Astrocyte (in vitro differentiated cells and primary cell): ENCODE results near the gene DNLZ. TPM values are rescaled to one million over a fixed set of nuclear protein-coding genes. Genes with fewer than 3 reads are reported as not detected.

Experiments used
- DNase-seq: peaks from one replicate; pipeline ENCODE4 v3.0.0-alpha.2; 2010; ENCODE audit warnings: low read depth
- FAIRE-seq: peaks from 2 replicates; lab custom pipeline; 2011; peaks lifted over from hg19 to GRCh38; lab: Jason Lieb, UNC
- H2AFZ ChIP-seq: 2 replicates; pipeline ENCODE4 v1.6.0; 2012; ENCODE audit warnings: low read depth, low read length, inconsistent platforms
- H3K27ac ChIP-seq: 2 replicates; pipeline ENCODE4 v1.5.1; 2011; ENCODE audit warnings: low read depth, low read length, inconsistent platforms
- H3K27me3 ChIP-seq: 2 replicates; pipeline ENCODE4 v1.6.0; 2011; ENCODE audit warnings: low read length, inconsistent platforms; ENCODE audit not compliant: insufficient read depth
- H3K36me3 ChIP-seq: 2 replicates; pipeline ENCODE4 v1.5.1; 2011; ENCODE audit warnings: low read length, inconsistent platforms; ENCODE audit not compliant: insufficient read depth
- H3K4me1 ChIP-seq: 2 replicates; pipeline ENCODE4 v1.5.1; 2011; ENCODE audit warnings: low read length, inconsistent platforms; ENCODE audit not compliant: insufficient read depth
- H3K4me2 ChIP-seq: 2 replicates; pipeline ENCODE4 v1.6.0; 2012; ENCODE audit warnings: low read length, inconsistent platforms
- H3K4me3 ChIP-seq: 2 replicates; pipeline ENCODE4 v1.5.1; 2011; ENCODE audit warnings: low read depth, mild to moderate bottlenecking, low read length, inconsistent platforms; ENCODE audit not compliant: insufficient read depth
- H3K79me2 ChIP-seq: 2 replicates; pipeline ENCODE4 v1.6.0; 2012; ENCODE audit warnings: mild to moderate bottlenecking, low read length, inconsistent platforms; ENCODE audit not compliant: insufficient read depth
- H3K9ac ChIP-seq: 2 replicates; pipeline ENCODE4 v1.6.0; 2012; ENCODE audit warnings: mild to moderate bottlenecking, low read length, inconsistent platforms
- H3K9me3 ChIP-seq: 2 replicates; pipeline ENCODE4 v1.5.1; 2012; ENCODE audit warnings: low read depth, mild to moderate bottlenecking, low read length, inconsistent platforms; ENCODE audit not compliant: insufficient read depth
- H4K20me1 ChIP-seq: 2 replicates; pipeline ENCODE4 v1.6.0; 2012; ENCODE audit warnings: low read length, inconsistent platforms; ENCODE audit not compliant: insufficient read depth
- H3K27ac Mint-ChIP-seq: one replicate; pipeline ENCODE4 v1.8.0; 2021; ENCODE audit warnings: mild to moderate bottlenecking, mixed read lengths; ENCODE audit not compliant: unreplicated experiment
- H3K27me3 Mint-ChIP-seq: one replicate; pipeline ENCODE4 v1.8.0; 2021; ENCODE audit warnings: low read depth, mixed read lengths; ENCODE audit not compliant: unreplicated experiment
- H3K36me3 Mint-ChIP-seq: one replicate; pipeline ENCODE4 v1.8.0; 2021; ENCODE audit warnings: low read depth, mixed read lengths; ENCODE audit not compliant: unreplicated experiment
- H3K4me1 Mint-ChIP-seq: one replicate; pipeline ENCODE4 v1.8.0; 2021; ENCODE audit warnings: low read depth, mixed read lengths; ENCODE audit not compliant: unreplicated experiment
- H3K4me3 Mint-ChIP-seq: one replicate; pipeline ENCODE4 v1.8.0; 2021; ENCODE audit warnings: mild to moderate bottlenecking, moderate library complexity, mixed read lengths; ENCODE audit not compliant: unreplicated experiment
- H3K9me3 Mint-ChIP-seq: one replicate; pipeline ENCODE4 v1.8.0; 2021; ENCODE audit warnings: mild to moderate bottlenecking, mixed read lengths; ENCODE audit not compliant: unreplicated experiment
- EZH2 ChIP-seq: IDR thresholded peaks from 2 replicates; pipeline ENCODE4 v1.6.1; 2012; ENCODE audit warnings: mild to moderate bottlenecking, low read length, inconsistent platforms; ENCODE audit not compliant: insufficient read depth
- total RNA-seq: library from RNA; stranded (reverse); gene quantifications from 2 replicates; pipeline ENCODE4 v1.2.1, GENCODE V29; 2021
- TF ChIP-seq, protein P1 (sequence below): IDR thresholded peaks from 2 replicates; pipeline ENCODE4 v1.5.1; 2011; ENCODE audit warnings: low read depth, mild to moderate bottlenecking, inconsistent platforms, low read length, moderate library complexity; ENCODE audit not compliant: insufficient read depth

Gene DNLZ
- total RNA-seq, 1 donor from 2014 or later = 17.4 TPM

DNA sequence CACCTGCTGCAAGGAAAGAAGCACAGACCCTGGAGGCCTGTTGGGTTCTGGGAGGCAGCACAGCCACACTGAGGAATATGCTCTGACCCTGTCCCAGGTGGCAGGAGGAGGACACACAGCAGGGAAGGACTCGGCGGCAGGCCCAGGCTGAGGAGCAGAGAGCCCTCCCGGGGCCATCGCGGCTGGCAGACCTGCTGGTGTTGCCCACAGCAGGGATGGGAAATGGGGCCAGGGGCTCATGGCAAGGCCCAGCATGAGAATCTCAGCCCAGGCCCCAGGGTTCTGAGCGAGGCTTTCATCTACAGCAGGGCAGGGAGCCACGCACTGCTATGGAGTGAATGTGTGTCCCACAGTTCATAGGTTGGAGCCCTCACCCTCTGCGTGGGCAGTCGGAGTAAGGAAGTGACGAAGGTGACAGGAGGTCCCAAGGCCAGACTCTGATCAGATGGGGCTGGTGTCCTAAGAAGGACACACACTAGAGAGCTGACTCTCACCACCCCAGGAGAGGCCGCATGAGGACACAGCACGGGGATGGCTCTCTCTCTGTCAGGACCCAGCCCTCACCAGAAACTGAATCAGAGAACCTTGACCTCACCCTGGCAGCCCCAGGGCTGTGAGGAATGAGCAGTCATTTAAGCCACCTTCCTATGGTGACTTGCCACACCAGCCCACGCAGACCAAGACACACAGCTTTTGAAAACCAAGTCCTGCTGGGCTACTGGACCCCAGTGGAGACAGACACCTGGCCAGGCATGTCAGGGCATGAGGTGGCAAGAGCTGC lies 46.5 kb downstream of the DNLZ start:
- peaks cover 17% of the 10 kb centered on the region for H3K9me3 ChIP-seq
- FAIRE-seq = no peak
- Mint-ChIP-seq H3K9me3 (peaks cover 28% of the 10 kb centered on the region), H3K4me1 (no peaks in the 10 kb centered on the region), H3K36me3 (peaks cover 7% of the 10 kb centered on the region), H3K27me3 (peaks cover 2% of the 10 kb centered on the region), H3K4me3 (no peak overlapping the region), H3K27ac (no peak overlapping the region)
- H3K79me2 ChIP-seq = no peaks in the 10 kb centered on the region
- H3K4me1 ChIP-seq = no peaks in the 10 kb centered on the region
- no peak overlapping the region for H3K4me2 ChIP-seq
- H3K27me3 ChIP-seq = no peaks in the 10 kb centered on the region
- DNase-seq = no peak
- H3K9ac ChIP-seq = no peak overlapping the region
- H3K4me3 ChIP-seq = no peak overlapping the region
- H3K36me3 ChIP-seq = no peaks in the 10 kb centered on the region
- H4K20me1 ChIP-seq = no peaks in the 10 kb centered on the region
- TF ChIP-seq, protein P1, sequence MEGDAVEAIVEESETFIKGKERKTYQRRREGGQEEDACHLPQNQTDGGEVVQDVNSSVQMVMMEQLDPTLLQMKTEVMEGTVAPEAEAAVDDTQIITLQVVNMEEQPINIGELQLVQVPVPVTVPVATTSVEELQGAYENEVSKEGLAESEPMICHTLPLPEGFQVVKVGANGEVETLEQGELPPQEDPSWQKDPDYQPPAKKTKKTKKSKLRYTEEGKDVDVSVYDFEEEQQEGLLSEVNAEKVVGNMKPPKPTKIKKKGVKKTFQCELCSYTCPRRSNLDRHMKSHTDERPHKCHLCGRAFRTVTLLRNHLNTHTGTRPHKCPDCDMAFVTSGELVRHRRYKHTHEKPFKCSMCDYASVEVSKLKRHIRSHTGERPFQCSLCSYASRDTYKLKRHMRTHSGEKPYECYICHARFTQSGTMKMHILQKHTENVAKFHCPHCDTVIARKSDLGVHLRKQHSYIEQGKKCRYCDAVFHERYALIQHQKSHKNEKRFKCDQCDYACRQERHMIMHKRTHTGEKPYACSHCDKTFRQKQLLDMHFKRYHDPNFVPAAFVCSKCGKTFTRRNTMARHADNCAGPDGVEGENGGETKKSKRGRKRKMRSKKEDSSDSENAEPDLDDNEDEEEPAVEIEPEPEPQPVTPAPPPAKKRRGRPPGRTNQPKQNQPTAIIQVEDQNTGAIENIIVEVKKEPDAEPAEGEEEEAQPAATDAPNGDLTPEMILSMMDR = no peak
- no peak for TF ChIP-seq EZH2
- H2AFZ ChIP-seq = no peak overlapping the region
- no peak overlapping the region for H3K27ac ChIP-seq

DNA sequence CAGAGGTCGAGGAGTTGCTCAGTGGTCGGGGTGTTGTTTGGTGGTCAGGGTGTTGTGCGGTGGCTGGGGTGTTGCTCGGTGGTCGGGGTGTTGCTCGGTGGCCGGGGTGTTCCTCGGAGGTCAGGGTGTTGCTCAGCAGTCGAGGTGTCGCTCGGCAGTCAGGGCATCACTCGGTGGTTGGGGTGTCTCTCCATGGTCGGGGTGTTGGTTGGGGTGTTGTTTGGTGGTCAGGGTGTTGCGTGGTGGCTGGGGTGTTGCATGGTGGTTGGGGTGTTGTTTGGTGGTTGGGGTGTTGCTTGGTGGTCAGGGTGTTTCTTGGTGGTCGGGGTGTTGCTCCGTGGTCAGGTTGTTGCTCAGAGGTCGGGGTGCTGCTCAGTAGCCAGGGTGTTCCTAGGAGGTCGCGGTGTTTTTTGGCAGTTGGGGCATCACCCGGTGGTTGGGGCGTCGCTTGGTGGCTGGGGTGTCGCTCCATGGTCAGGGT lies 47.2 kb downstream of the DNLZ start:
- H3K79me2 ChIP-seq = no peaks in the 10 kb centered on the region
- FAIRE-seq = no peak
- H3K4me3 ChIP-seq = no peak overlapping the region
- H3K4me2 ChIP-seq = no peak overlapping the region
- Mint-ChIP-seq H3K36me3 (peaks cover 7% of the 10 kb centered on the region), H3K27me3 (no peaks in the 10 kb centered on the region), H3K4me1 (no peaks in the 10 kb centered on the region), H3K27ac (no peak overlapping the region), H3K4me3 (no peak overlapping the region), H3K9me3 (peaks cover 28% of the 10 kb centered on the region)
- H3K9me3 ChIP-seq = peaks cover 17% of the 10 kb centered on the region
- H3K36me3 ChIP-seq = no peaks in the 10 kb centered on the region
- H2AFZ ChIP-seq = no peak overlapping the region
- no peaks in the 10 kb centered on the region for H3K27me3 ChIP-seq
- H4K20me1 ChIP-seq = no peaks in the 10 kb centered on the region
- H3K4me1 ChIP-seq = no peaks in the 10 kb centered on the region
- H3K9ac ChIP-seq = no peak overlapping the region
- H3K27ac ChIP-seq = no peak overlapping the region
- no peak for DNase-seq
- TF ChIP-seq, protein P1 = no peak
- no peak for TF ChIP-seq EZH2

DNA sequence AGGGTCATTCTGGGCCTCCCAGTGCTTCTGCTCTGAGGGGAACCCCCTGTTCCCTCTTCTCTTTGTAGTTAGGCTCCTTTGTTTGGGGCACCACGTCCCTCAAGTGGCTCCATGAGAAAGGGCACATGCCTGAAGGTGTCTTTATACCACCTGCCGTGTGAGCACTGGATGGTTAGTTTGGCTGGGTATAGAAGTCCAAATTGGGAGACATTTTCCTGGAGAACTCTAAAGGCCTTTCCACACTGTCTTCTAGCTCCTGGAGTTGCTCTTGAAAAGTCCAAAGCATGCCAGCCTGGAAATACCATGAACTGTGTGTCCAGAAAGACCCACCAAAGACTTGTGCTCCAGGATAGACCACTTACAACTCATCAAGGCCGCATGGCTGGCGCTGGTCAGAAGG lies 48.6 kb downstream of the DNLZ start:
- FAIRE-seq (no peak), DNase-seq (no peak)
- H3K4me1 ChIP-seq = no peaks in the 10 kb centered on the region
- no peak overlapping the region for H3K9ac ChIP-seq
- Mint-ChIP-seq H3K4me3 (no peak overlapping the region), H3K4me1 (no peaks in the 10 kb centered on the region), H3K9me3 (peaks cover 17% of the 10 kb centered on the region), H3K27me3 (no peaks in the 10 kb centered on the region), H3K36me3 (peaks cover 7% of the 10 kb centered on the region), H3K27ac (no peak overlapping the region)
- H3K9me3 ChIP-seq = peaks cover 17% of the 10 kb centered on the region
- no peak overlapping the region for H2AFZ ChIP-seq
- H3K27me3 ChIP-seq = no peaks in the 10 kb centered on the region
- no peak for TF ChIP-seq EZH2
- TF ChIP-seq, protein P1 = no peak
- no peak overlapping the region for H3K27ac ChIP-seq
- H3K79me2 ChIP-seq = no peaks in the 10 kb centered on the region
- H4K20me1 ChIP-seq = no peaks in the 10 kb centered on the region
- H3K4me2 ChIP-seq = no peak overlapping the region
- H3K36me3 ChIP-seq = no peaks in the 10 kb centered on the region
- H3K4me3 ChIP-seq = no peak overlapping the region
